ENCODE measurements around the gene SPTBN5. TPM values are rescaled to one million over a fixed set of nuclear protein-coding genes. Genes with fewer than 3 reads are reported as not detected.

SPTBN5 gene
- total RNA-seq, 2 experiments from 2014 or later, result 1.2 to 1.5 TPM

DNA sequence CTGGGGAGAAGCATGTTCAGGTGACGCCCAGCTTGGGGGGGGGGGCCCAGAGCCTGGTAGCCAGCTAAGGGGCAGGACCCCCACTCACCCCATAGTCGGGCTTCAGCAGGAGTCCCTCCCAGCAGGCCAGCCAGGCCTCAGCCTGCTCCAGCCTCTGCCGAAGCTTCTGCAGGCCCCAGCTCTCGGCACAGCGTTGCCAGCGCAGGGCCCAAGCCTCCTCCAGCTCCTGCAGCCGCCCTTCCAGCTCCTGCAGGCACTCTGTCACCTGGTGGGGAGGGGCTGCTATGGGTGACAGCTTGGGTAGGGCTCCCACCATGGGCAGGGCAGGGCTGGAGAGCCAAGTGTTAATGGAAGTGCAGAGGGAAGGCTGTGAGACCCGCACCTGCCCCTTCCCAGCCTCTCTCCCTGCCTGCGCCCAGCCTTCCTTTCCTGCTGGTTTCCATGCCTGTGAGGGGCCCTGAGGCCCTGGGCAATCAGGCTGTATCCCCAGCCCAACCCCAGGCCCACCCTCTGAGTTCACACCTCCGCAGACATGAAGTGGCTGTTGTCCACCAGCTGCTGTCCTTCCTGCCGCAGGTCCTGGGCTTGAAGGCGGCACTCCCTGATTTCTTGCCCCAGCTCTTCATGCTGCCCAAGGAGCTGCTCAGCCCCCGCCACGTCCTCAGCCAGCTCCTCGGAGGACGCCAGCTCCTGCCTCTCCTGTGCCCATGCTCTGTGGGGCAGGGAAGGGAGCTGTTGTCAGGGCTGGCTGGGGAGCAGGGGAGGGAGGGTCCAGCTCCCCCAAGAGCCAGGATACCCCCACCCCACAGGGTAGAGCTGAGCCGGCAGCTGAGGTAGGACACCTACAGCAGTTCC lies 40.9 kb downstream of the SPTBN5 start:
- Mint-ChIP-seq H3K27me3 (no peaks in the 10 kb centered on the region), H3K27ac (no peak overlapping the region), H3K9me3 (no peaks in the 10 kb centered on the region), H3K36me3 (ENCODE audit: low read depth) (peaks cover 5% of the 10 kb centered on the region), H3K4me1 (no peaks in the 10 kb centered on the region), H3K4me3 (no peak overlapping the region)
- CTCF ChIA-PET, result interaction anchor here (0.6 to 3.0 kb wide), 5 partner anchors 12 to 276 kb away, joined by 3 to 9 read pairs (median 3); no protein-coding TSS in a partner anchor
- POLR2A ChIA-PET, result no interaction called here
- no peak for DNase-seq

DNA sequence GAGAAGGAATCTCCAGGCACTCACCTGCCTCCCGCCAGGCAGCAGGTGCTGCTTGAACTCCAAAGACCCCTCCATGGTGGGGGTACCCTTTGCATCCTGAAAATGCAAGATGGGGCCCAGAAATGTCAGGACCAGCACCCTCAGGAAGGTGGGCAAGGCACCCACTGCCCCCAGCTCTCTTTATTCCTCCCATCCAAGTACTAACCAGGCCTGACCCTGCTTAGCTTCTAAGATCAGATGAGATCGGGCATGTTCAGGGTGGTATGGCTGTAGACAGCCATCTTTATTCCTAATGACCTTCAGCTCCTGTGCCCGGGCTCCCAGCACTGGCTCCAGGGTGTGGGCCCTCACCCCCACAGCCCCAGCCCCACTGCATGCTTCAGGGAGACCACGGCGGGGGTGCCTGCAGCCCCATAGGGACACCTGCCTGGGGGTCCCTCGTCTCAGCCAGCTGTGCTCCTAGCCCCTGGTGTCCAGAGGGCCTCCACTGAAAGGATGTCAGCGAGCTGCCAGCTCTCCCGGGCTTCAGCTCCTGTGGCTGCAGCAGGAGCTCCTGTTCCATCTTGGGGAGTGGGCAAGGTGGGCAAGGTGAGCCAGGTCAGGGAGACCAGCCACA lies 42.0 kb downstream of the SPTBN5 start:
- Mint-ChIP-seq H3K27ac (no peak overlapping the region), H3K36me3 (ENCODE audit: low read depth) (peaks cover 9% of the 10 kb centered on the region), H3K4me3 (no peak overlapping the region), H3K9me3 (no peaks in the 10 kb centered on the region), H3K4me1 (no peaks in the 10 kb centered on the region), H3K27me3 (no peaks in the 10 kb centered on the region)
- ChIA-PET CTCF (interaction anchor here (0.9 to 3.0 kb wide), 10 partner anchors 9 to 280 kb away, joined by 3 to 9 read pairs (median 4); no protein-coding TSS in a partner anchor), POLR2A (no interaction called here)
- DNase-seq, result no peak

DNA sequence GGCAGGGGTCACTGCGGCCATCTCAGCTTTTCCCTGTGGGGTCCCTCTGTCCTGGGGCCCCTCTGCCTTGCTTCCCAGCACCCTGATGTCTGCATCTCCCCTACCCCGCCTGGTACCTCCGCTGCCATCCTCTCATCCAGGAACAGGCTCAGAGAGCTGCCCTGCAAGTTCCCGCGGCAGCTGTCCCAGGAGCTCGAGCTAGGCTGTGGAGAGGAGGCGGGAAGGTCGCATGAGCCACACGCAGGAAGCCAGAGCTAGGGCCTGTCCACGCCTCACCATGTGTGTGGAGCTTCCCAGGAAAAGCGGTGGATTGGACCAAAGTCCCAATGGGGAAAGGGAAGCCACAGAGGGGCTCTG lies 42.7 kb downstream of the SPTBN5 start:
- POLR2A ChIA-PET, result no interaction called here

DNA sequence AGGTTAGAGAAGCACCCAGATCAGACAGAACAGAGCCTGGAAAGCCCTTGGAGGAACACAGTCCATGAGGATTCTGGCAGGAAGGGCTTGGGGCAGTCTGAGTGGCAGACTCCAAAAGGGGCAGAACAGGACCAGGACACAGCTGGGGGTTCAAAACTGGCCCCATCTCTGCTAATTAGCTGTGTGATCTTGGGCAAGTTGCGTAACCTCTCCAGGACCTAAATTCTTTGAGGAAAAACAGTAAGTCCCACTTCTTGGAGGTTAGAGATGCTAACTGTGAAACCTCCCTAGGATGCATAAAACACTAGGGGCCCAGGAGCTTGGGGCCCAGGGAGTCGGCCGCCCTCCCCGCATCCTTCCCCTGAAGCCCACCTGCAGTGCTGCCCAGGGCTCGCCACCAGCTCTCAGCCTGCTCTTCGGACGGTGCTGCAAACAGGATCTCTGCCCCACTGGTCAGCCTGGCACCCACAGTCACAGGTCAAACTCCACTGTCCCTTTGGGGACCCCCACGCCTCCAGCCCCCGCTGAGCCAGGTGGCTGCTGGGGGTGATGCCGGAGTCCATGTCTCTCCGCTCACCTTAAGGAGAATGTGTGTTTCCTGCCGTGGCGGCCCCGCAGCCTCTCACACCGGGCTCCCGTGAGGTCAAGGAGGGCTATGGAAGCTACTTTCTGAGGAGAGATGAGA lies 43.2 kb downstream of the SPTBN5 start:
- H3K27ac Mint-ChIP-seq, result peak overlapping the region; percentile 13
- no peaks in the 10 kb centered on the region for H3K4me1 Mint-ChIP-seq
- no peaks in the 10 kb centered on the region for H3K27me3 Mint-ChIP-seq
- no peak for DNase-seq
- peaks cover 9% of the 10 kb centered on the region for H3K36me3 Mint-ChIP-seq (ENCODE audit: low read depth)
- H3K9me3 Mint-ChIP-seq, result no peaks in the 10 kb centered on the region
- CTCF ChIA-PET, result interaction anchor here (0.5 to 1.7 kb wide), 6 partner anchors 16 to 281 kb away, joined by 3 to 4 read pairs (median 4); no protein-coding TSS in a partner anchor
- no peak overlapping the region for H3K4me3 Mint-ChIP-seq
- POLR2A ChIA-PET, result no interaction called here

More for the DNA sequence above, 42.7 kb downstream of the SPTBN5 start:
- CTCF ChIA-PET, result interaction anchor here (0.9 to 1.7 kb wide), 8 partner anchors 10 to 281 kb away, joined by 3 to 4 read pairs (median 4); no protein-coding TSS in a partner anchor
- Mint-ChIP-seq H3K4me1 (no peaks in the 10 kb centered on the region), H3K36me3 (ENCODE audit: low read depth) (peaks cover 9% of the 10 kb centered on the region), H3K27me3 (no peaks in the 10 kb centered on the region), H3K4me3 (no peak overlapping the region), H3K27ac (peak overlapping the region; percentile 13), H3K9me3 (no peaks in the 10 kb centered on the region)
- DNase-seq, result no peak

DNA sequence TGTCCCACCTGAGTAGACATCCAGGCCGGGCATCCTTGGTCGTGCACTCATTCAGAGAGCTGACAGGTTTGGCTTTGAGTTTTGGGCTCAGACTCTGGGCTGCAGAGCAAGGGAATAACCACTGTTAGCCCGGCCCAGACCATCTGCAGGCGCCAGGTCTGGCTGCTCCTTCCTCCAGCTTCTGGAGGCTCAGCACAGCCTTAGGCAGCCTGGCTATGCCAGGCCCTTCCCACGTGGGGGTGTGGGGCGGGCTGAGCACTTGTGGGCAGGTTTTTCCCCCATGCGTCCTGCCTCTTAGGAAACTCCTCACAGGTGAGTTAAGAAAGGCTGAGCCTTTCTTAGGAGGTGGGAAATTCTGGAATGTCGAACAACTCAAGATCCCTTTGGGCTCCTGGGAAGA lies 44.0 kb downstream of the SPTBN5 start:
- Mint-ChIP-seq H3K4me1 (no peaks in the 10 kb centered on the region), H3K27me3 (no peaks in the 10 kb centered on the region), H3K27ac (no peak overlapping the region), H3K4me3 (no peak overlapping the region), H3K36me3 (ENCODE audit: low read depth) (peaks cover 9% of the 10 kb centered on the region), H3K9me3 (no peaks in the 10 kb centered on the region)
- POLR2A ChIA-PET, result no interaction called here
- CTCF ChIA-PET, result interaction anchor here (1.2 to 1.7 kb wide), 2 partner anchors 20 to 55 kb away, joined by 3 to 4 read pairs; no protein-coding TSS in a partner anchor
- no peak for DNase-seq

DNA sequence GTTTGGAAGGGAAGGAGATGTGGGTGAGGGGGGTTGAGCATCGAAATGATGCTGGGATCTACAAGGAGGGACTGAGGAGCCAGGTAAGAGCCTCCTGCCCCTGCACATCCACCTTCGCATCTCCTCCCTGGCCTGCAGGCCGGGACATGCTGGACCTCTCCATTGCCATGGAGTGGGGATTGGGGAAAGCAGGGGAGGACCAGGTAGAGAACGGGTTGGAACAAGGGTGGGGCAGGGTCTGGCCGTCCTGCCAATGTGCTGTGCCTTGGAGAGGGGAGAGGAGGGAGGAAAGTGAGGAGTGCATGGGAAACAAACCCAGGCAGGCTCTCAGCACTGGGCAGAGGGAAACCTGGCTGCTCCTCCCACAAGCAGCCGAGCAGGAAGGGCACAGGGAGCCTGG lies 44.6 kb downstream of the SPTBN5 start:
- no peak for DNase-seq
- ChIA-PET CTCF (interaction anchor here (1.2 kb wide), 1 partner anchor 55 kb away, joined by 3 read pairs; no protein-coding TSS in a partner anchor), POLR2A (no interaction called here)
- H3K27me3 Mint-ChIP-seq, result no peaks in the 10 kb centered on the region
- no peak overlapping the region for H3K27ac Mint-ChIP-seq
- H3K9me3 Mint-ChIP-seq, result no peaks in the 10 kb centered on the region
- H3K36me3 Mint-ChIP-seq (ENCODE audit: low read depth), result peaks cover 9% of the 10 kb centered on the region
- no peaks in the 10 kb centered on the region for H3K4me1 Mint-ChIP-seq
- H3K4me3 Mint-ChIP-seq, result no peak overlapping the region

DNA sequence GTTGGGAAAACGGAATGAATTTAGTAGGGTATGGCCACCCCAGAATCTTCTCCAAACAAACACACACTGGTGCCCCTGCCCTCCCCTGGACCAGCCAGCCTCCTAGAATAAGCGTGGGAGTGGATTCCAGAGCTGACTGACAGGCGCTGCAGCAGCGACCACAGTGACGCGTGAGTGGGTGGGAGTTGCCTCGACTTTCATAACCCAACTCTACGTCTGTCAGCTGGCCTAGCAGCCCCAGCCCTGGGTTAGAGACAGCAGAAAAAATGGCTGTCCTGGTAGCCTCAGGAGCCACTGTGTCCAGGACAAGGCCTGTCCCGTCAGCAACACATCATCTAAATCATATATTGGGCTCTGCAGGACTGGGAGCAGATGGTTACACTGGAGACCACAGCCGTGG lies 45.2 kb downstream of the SPTBN5 start:
- Mint-ChIP-seq H3K9me3 (no peaks in the 10 kb centered on the region), H3K4me3 (no peak overlapping the region), H3K4me1 (no peaks in the 10 kb centered on the region), H3K27me3 (no peaks in the 10 kb centered on the region), H3K36me3 (ENCODE audit: low read depth) (peaks cover 9% of the 10 kb centered on the region), H3K27ac (no peak overlapping the region)
- ChIA-PET CTCF (no interaction called here), POLR2A (no interaction called here)
- DNase-seq, result no peak

DNA sequence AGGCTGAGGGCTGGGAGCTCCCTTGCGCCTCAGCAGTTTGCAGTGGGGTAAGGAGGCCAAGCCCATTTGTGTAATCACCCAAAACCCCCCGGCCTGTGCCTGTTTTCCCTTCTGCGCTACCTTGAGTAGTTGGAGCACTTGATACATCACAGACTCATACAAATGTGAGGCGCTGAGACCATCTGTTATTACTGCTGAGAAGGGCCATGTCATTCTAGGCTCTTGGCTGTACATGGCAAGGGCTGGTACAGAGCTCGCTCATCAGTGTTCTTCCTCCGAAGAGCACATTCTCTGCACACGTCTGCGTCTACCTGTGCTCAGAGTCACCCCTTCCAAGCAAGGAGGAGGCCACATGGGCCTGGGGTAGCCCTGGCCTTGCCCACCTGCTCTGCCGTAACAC lies 45.9 kb downstream of the SPTBN5 start:
- no peaks in the 10 kb centered on the region for H3K4me1 Mint-ChIP-seq
- no peak overlapping the region for H3K27ac Mint-ChIP-seq
- POLR2A ChIA-PET, result no interaction called here
- H3K36me3 Mint-ChIP-seq (ENCODE audit: low read depth), result peaks cover 9% of the 10 kb centered on the region
- DNase-seq, result no peak
- CTCF ChIA-PET, result interaction anchor here (0.5 kb wide), 1 partner anchor 235 kb away, joined by 3 read pairs; no protein-coding TSS in a partner anchor
- no peak overlapping the region for H3K4me3 Mint-ChIP-seq
- H3K9me3 Mint-ChIP-seq, result no peaks in the 10 kb centered on the region
- no peaks in the 10 kb centered on the region for H3K27me3 Mint-ChIP-seq

DNA sequence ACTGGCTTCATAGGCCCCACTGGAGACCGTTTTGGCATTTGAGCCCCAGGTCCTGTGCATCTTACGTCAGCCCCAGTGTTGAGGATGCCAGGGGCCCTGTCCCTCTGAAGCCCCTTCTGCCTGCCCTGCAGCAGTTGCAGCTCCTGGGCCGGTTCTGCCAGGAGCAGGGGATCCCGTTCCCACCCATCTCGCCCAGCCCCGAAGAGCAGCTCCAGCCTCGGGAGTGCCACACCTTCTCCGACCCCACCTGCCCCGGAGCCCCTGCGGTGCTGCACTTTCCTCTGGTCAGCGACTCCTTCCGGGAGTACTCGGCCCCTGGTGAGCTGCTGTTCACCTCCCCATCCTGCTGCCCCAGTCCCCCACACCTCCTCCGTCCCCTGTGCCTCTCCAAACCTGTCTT lies 46.6 kb downstream of the SPTBN5 start:
- Mint-ChIP-seq H3K4me1 (no peaks in the 10 kb centered on the region), H3K27me3 (no peaks in the 10 kb centered on the region), H3K4me3 (no peak overlapping the region), H3K9me3 (no peaks in the 10 kb centered on the region), H3K36me3 (ENCODE audit: low read depth) (peaks cover 9% of the 10 kb centered on the region), H3K27ac (no peak overlapping the region)
- no peak for DNase-seq
- ChIA-PET CTCF (interaction anchor here (0.5 kb wide), 2 partner anchors 71 to 235 kb away, joined by 3 read pairs; no protein-coding TSS in a partner anchor), POLR2A (no interaction called here)

DNA sequence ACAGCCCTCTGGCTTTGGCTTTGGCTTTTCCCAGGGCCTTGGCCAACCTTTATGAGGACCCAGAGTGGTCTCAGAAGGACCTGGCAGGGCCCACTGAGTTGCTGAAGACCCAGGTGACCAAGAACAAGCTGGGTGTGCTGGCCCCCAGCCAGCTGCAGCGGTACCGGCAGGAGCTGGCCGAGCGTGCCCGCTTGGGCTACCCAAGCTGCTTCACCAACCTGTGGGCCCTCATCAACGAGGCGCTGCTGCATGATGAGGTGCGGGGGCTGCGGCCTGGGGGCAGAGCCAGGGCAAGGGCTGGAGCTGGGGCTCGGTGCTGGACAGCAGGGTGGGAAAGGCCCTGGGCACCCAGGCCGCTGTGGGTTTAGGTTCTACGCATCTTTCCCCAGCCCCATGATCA lies 49.0 kb downstream of the SPTBN5 start:
- Mint-ChIP-seq H3K36me3 (ENCODE audit: low read depth) (peaks cover 9% of the 10 kb centered on the region), H3K27ac (no peak overlapping the region), H3K9me3 (no peaks in the 10 kb centered on the region), H3K27me3 (no peaks in the 10 kb centered on the region), H3K4me3 (no peak overlapping the region), H3K4me1 (no peaks in the 10 kb centered on the region)
- POLR2A ChIA-PET, result no interaction called here
- CTCF ChIA-PET, result interaction anchor here (0.5 to 1.4 kb wide), 5 partner anchors 17 to 1229 kb away, joined by 3 read pairs; no protein-coding TSS in a partner anchor
- DNase-seq, result no peak

DNA sequence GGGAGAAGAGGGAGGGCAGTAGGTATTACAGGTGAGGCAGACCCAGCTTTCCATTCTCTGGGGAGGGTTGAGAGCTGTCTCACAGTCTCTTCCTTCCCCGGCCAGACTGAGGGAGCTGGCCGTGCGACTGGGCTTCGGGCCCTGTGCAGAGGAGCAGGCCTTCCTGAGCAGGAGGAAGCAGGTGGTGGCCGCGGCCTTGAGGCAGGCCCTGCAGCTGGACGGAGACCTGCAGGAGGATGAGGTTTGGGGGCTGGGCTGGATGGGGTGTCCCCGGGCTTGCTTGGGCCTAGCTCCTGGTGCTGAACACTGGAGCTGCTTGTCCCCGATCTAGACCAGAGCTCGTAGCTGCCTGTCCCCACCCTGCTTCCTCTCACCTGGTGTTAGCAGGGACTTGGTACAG lies 50.3 kb downstream of the SPTBN5 start:
- H3K4me3 Mint-ChIP-seq, result no peak overlapping the region
- no peak overlapping the region for H3K27ac Mint-ChIP-seq
- H3K4me1 Mint-ChIP-seq, result no peaks in the 10 kb centered on the region
- POLR2A ChIA-PET, result no interaction called here
- DNase-seq, result no peak
- CTCF ChIA-PET, result interaction anchor here (0.7 to 1.1 kb wide), 3 partner anchors 9 to 326 kb away, joined by 3 to 4 read pairs (median 3); no protein-coding TSS in a partner anchor
- peaks cover 9% of the 10 kb centered on the region for H3K36me3 Mint-ChIP-seq (ENCODE audit: low read depth)
- H3K27me3 Mint-ChIP-seq, result no peaks in the 10 kb centered on the region
- H3K9me3 Mint-ChIP-seq, result no peaks in the 10 kb centered on the region

DNA sequence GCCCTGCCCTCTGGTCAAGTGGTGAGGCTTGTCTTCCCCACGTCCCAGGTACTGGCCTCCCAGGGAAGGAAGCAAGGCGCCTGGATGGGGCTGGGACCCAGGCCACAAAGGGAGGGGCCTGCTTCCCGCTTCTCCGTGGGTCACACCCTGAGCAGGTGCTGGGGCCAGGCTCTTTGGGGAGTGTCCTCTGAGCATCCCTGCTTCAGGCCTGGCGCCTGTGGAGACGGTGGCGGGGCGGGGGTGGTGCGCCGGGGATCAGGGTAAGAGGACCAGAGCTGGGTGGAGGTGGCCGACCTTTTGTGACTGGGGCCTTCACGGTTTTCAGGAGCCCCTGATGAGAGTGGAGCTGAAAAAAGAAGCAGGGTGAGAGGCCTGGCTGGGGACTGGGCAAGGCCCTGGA lies 51.6 kb downstream of the SPTBN5 start:
- CTCF ChIA-PET, result no interaction called here
- H3K36me3 Mint-ChIP-seq (ENCODE audit: low read depth), result peaks cover under 1% of the 10 kb centered on the region
- no peaks in the 10 kb centered on the region for H3K27me3 Mint-ChIP-seq
- POLR2A ChIA-PET, result no interaction called here
- H3K4me3 Mint-ChIP-seq, result no peak overlapping the region
- H3K4me1 Mint-ChIP-seq, result no peaks in the 10 kb centered on the region
- no peaks in the 10 kb centered on the region for H3K9me3 Mint-ChIP-seq
- no peak for DNase-seq
- H3K27ac Mint-ChIP-seq, result no peak overlapping the region

DNA sequence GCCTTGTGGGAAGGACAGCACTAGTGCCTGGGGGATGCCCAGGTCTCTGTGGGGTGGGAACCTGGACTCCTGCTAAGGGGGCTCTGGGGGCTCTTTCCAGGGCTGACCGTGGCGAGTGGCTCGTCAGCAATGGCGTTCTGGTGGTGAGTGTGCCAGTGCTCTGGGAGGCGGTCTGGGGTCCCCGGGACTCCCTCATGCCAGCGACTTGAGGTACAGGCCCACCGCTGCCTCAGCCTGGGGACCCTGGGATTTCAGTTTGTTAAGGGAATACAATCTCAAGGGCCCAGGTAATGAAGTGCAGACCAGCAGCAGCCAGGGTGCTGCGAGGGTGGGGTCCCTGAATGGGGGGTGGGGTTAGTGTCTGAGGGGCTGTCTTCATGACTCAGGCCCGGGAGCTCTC lies 52.7 kb downstream of the SPTBN5 start:
- no peaks in the 10 kb centered on the region for H3K27me3 Mint-ChIP-seq
- H3K27ac Mint-ChIP-seq, result no peak overlapping the region
- no peak for DNase-seq
- H3K36me3 Mint-ChIP-seq (ENCODE audit: low read depth), result peaks cover 2% of the 10 kb centered on the region
- H3K4me1 Mint-ChIP-seq, result no peaks in the 10 kb centered on the region
- H3K4me3 Mint-ChIP-seq, result no peak overlapping the region
- no peaks in the 10 kb centered on the region for H3K9me3 Mint-ChIP-seq
- ChIA-PET CTCF (interaction anchor here (0.7 to 1.0 kb wide), 2 partner anchors 11 to 35 kb away, joined by 3 to 5 read pairs; no protein-coding TSS in a partner anchor), POLR2A (no interaction called here)
